Activated T-cell treated with anti-CD3 and anti-CD28 coated beads for 4 hours (primary cell): ENCODE data around the gene JAKMIP2.
"Not testable (repeated sequence)": the region's sequence is repeated elsewhere in the genome, so short reads cannot be mapped to it uniquely, and the experiment has no call there.

Source experiments
- DNase-seq: peaks from one replicate; pipeline ENCODE4 v3.0.0-alpha.2; 2020

The JAKMIP2 gene

DNA sequence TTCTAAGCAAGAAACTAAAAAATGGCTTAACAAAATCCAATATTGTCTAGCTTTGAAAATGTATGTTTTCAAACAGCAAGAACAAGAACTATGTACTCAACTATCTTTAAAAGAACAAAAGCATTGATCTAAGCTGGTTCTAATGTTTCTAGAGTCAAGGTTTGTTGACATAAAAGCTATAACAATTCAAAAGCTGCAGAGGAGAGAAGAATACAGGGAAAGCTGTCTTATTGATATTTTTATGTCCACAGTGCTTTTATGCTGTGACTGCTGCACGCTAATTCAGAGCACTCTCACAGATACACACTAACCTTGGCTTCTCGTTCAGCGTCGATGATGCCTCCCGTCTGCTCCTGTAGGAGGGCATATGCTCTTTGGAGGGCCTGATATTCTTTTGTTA lies 143.2 kb downstream of the JAKMIP2 start:
- DNase-seq = no peak

DNA sequence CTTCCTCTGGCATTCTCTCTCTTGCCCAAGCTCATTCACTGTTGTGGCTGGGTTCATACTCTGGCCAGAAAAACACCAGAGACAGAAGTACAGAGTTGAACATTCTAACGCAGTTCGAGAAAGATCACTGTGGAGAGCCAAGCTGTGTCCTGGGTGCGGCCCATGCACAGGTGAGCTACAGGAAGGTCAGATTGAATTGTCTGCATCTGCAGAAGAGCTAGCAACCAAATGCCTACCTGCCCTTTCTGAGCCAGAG lies 145.9 kb downstream of the JAKMIP2 start:
- DNase-seq = no peak

DNA sequence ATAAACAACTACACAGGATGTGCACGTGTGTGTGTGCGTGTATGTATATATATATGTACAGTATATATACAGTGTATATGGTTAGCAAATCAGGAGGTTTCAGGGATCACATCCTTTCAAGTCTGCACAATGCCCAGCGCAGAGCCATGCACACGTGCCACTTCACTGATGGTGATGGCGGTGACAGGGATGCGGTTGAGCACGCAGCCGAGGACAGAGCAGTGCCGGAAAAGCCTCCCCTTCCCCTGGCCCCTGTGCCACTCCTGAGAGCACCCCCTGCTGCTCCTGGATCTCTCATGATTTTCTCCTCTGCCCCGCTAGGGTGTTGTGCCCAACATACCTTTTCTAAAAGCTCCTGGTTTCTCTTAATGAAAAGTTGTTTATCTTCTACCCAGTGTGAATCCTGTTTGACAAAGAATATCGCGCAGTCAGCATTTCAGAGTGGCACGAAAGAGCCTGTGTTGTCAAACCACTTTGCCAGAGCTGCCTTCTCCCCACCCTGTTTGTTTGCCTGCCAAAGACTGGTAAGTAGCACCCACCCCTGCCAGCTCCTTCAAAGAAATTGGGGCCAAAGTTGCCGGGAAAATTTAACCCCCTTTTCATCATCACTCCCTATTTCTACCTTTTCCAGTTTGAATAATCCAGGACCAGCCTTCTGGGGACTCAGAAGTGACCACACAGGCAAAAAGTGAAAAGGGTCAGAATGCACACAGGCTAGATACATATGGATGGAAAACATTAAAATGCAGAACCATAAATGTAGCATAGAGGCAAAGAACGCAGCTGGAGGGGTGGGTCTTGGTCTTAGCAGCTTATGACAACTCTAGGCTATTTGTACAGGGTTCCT lies 146.4 kb downstream of the JAKMIP2 start:
- DNase-seq = no peak

DNA sequence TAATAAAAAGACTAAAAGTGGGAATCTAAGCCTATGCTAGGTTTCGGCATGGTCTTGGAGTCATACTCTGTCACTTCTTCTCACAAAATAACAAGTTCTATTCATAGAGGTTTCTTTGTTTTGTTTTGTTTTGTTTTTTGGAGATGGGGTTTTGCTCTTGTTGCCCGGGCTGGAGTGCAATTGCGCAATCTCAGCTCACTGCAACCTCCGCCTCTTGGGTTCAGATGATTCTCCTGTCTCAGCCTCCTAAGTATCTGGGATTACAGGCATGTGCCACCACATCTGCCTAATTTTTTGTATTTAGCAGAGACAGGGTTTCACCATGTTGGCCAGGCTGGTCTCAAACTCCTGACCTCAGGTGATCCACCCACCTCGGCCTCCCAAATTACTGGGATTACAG lies 147.1 kb downstream of the JAKMIP2 start:
- not testable (repeated sequence) for DNase-seq

DNA sequence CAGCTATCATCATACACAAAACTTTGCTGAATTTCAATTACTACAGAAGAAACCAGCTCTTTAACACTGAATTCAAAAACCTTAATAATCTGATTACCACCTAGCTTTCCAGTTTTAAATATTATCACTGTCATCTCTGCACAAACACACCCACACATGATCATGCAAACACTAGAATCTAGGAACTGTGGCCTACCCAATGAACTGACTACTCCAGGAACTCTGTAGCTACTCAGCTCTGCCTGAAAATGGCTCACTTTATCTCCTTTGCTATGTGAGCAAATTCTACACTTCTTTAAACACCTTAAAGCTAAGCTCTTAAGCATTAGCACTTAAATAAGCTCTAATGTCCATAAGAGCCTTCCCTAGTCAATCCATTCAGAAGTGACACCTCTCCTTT lies 149.4 kb downstream of the JAKMIP2 start:
- DNase-seq = no peak

DNA sequence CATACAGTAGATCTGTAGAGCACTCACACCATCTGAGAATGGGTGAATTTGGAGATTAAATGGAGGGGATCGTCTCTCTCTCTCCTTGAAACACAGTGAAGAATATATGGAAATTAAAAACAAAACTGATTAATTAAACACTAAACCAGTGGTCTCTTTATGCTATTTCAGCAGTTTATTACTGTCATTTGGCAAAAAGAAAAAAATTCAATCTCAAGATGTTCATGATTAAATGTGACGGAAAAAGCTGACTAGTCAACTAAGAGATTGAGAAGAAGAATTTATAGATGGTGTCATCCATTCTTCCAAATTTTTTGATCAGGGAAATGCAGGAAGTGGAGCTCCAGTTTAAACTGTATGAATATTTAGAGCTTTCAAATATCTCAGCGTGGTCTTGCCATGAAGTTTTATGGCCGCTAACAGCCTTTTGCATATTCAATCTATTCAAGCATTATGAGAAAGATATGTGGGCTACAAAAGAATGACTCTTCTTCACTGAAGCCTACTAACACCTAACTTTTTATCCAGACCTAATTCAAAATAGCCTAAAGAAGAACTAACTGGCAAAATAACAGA lies 151.0 kb downstream of the JAKMIP2 start:
- no peak for DNase-seq

DNA sequence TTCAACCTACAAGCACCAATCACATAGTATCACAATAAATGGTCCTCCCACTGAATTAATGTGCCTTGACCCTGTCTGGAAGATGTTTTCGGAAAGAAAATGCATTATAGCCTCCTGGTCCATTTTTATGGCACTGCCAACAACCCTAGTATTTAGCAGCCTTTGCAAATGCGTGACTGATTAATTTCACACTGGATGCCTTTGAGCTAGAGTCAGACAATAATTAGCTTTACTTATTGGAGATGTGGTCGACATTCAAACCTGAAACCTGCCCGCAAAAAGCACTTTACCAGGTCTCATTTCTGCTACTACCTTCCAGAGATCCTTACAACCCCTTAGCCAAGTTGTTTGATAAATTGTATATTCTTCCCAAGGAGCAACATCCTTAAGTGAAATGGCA lies 153.3 kb downstream of the JAKMIP2 start:
- DNase-seq = no peak

DNA sequence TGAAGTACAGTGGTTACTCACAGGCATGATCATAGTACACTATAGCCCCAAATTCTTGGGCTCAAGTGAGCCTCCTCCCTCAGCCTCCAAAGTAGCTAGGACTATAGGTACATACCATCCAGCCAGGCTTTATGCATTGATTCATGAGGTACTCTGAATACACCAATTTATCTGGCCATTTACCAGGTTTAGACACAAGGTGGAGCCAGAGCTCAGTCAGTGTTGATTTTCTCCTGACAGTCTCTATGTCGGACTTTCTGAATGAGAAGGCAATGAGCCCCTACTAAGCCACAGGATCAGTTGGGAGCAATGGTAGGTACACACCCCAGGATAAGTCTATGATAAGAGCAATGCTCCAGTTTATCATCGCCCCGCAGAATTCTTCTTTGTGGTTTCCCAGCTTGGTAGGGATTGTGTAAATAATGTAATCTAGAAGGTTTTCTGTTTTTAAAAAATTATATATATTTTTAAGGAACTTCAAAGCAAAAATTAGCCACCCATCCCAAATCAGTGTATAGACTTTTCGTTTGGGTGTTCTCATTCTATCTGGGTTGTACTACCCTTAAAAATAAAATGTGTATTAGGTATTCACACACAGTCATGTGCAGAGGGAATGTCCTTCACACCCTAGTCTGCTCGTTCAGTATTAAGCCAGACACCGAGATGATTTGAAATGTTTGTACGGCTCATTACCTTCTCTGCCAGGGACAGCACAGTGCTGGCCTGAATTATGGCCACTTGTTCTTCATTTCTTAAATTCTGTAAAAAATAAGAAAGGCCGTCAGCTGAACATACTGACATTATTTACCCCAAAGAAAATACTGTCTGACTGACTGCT lies 154.3 kb downstream of the JAKMIP2 start:
- peak; percentile 32 for DNase-seq

DNA sequence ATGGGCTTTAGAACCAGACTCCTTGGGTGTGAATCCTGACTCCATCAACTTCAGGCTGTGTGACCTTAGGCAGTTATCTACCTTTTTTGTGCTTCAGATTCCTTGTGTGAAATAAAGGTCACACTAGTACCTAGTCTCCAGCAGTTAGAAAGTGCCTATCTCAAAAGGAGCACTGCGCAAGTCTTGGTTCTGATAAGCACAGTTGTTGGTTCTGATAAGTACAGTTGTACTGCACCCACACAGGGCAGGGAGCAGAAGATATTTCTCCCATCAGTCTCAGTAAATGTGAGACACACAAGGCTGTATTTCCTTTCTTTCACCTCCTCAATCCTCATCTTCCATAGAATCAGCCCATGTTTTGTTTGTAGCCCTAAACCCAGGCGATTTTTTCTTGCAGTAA lies 156.1 kb downstream of the JAKMIP2 start:
- DNase-seq = no peak

DNA sequence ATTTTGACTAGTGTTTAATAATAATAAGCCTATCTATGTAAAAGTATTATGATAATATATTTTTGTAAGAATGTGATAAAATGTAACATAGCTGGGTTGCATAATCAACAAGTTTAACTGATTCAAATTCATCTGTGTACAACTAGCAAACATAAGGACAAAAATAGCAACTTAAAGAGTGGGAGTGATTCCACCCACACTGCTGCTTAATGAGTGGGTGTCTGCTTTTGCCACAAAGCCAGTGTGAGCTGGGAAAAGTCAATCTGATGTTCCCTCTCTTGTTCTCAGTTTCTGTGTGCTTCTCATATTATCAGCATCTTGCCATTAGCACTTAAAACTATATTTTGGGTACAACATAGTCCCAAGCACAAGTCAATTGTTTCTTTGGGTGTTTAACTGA lies 161.5 kb downstream of the JAKMIP2 start:
- DNase-seq = no peak

DNA sequence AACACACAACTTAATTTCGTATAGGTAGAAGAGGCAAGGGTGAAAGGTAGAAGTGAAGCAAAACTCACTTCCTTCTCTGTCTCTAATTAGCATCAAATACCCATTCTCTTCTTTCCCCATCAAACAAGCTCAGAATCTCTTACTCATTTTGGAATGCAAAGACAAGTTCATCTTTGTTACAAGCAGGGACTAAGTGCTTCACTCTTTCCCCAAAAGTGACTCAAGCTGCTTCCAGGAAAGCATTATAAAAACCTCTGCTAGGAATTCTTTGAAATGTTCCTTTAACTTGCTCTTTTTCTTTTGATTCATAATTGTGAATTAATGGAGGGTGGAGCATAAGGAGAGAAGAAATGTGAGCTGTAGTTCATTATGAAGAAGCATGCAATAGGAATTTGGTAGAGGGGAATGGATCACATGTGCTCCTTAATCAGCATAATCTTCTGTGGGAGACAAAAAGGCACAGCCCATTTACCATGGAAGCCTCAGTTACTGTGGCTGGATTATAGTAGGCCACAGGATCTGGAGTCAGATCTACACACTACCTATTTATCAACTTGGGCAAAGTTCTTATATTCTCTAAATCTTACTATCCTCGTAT lies 163.1 kb downstream of the JAKMIP2 start:
- DNase-seq = no peak

DNA sequence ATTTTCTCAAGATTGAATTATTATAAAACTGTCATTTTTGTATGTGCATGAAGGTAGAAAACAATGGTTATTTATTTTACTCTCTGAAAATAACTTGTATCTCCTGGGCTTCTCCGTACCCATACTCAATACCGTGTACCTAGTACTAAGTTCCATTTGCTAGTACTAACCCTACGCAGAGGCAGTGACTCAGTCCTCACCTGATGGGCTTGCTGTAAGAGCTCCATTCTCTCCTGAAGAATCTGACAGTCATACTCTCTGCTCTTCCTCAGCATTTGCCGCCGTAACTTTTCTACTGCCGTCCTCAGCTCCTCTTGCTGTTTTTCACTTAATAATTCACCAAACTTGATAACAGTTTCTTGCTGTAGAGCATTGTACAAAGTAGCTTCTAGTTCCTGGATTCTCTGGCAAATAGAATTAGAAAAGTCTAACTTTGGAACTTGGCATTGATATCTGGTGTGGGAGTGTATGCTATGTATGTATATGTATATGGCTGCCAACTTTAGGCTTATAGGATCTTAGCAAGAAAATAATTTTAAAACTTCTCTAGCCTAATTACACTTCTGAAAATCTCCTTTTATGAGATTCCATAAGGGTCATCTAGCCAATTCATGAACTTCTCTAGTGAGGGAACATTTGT lies 164.7 kb downstream of the JAKMIP2 start:
- DNase-seq = no peak

DNA sequence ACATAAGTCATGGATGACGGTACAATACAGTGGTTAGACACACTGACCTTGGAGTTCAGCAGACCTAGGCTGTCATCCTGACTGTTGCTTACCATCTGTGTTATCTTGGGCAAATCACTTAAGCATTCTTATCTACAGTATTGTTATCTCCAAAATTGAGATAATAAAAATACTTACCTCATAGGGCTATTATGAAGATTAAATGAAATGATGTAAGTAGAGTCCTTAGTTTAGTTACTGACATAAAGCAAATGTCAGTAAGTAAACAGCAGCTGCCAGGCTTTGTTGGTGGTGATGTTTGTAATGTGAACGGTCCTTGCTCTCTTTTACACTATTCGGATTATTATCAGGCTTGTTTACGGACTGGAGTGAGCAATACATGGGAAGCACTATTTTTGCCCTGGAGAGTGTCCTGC lies 165.3 kb downstream of the JAKMIP2 start:
- DNase-seq = no peak

DNA sequence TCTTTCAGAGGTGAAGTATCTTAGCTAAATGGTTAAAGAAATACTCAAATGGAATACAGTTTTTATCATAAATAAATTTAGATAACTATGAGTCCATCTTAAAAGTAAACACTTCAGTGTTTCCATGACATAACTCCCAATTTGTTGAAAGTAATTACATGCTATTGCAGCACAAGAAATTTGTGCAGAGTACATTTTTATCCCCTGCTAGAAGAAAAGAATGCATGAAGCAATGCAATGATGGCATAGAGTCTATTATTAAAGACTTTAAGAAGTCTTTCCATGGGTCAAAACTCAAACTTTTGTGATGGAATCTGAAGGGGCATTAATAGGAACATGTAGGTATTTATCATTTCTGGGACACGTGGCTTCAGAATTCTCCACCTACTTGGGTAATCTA lies 166.1 kb downstream of the JAKMIP2 start:
- no peak for DNase-seq

DNA sequence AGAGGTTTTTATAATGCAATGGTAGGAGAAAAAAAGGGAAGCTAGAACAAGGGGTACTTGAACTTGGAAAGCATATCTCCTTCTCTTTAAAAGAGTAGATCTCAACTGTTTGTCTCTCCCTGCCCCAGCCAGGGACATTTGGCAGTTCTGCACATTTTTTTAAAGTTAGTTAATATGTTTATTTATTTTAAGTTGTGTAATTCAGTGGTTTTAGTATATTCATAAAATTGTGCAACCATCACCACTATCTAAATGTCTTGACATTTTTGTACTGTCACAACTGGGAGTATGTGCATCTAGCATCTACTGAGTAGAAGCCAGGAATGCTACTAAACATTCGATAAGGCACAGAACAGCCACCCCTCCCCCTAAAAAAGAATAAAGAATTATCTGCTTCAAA lies 169.2 kb downstream of the JAKMIP2 start:
- DNase-seq = no peak

DNA sequence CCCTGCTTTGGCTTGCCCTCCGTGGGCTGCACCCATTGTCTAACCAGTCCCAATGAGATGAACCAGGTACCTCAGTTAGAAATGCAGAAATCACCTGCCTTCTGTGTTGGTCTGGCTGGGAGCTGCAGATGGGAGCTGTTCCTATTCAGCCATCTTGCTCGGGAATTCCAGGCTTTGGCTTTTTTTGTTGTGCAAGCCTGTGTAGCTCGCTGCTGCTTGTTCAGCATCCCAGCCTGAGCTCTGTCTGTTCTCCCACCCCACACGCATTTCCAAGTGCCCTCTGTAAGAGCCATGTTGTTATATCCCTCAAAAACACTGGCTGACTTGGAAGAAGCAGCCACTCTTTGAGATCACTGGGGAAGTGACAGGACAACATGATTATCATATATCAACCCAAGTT lies 171.0 kb downstream of the JAKMIP2 start:
- DNase-seq = no peak

DNA sequence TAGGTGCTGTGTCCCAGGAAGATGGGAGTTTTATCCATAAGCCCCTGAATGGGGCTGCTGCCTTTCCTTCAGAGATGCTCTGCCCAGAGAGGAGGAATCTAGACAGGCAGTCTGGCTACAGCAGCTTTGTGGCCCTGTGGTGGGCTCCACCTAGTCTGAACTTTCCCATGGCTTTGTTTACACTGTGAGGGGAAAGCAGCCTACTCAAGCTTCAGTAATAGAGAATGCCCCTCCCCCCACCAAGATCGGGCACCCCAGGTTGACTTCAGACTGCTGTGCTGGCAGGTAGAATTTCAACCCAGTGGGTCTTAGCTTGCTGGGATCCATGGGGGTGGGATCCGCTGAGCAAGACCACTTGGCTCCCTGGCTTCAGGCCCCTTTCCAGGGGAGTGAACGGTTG lies 171.7 kb downstream of the JAKMIP2 start:
- no peak for DNase-seq

DNA sequence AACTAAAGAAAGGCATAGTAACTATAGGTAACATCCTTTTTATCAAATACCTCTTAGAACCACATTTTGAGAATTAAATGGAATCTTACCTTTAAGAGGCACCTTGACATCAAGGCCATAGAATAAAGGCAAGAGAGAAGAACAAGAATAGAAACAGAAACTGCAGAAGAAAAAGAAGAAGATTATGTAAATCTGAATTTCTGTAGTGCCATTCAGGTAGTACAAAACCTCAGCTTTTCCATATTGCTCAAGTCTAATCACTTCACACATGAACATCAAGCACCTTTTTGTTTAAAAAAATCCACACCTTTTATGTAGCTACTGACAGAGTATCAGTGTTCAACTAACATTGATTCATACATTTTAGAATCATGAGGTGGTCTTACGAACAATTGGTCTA lies 180.9 kb downstream of the JAKMIP2 start:
- DNase-seq = no peak

DNA sequence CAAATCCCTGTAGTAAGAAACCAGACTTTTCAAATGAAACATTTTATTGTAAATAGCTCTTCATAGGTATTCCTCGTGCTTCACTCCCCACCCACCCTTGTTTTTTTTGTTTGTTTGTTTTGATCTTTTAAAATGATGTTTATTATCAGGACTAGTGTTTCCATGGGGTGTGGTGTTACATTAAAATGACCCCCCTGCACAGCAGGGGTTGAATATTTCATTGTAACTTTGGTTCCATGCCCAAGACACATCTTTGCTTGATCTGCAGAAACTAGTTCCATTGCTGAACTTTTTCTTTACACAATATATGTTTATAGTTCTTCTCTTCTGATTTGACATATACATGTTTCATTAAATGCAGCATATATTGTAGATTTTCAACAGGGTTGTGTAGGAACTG lies 191.4 kb downstream of the JAKMIP2 start:
- DNase-seq = no peak

DNA sequence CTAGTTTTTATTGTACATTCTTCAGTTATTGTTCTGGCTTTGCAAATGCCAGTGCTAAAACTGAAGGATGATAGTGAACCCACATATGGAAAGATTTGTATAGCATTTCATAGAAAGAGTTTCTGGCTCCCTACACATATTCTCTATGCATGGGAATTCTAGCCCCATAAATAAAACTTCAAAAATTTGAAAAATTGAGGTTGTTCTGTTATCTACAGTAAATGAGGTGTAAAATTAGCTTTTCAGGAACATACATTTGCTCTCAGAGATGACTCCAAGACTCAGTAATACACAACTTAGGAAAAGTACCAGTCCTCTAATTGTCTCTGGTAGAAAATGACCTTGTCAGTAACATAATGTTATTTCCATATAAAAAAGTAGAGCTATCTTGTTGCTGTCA lies 192.4 kb downstream of the JAKMIP2 start:
- no peak for DNase-seq

DNA sequence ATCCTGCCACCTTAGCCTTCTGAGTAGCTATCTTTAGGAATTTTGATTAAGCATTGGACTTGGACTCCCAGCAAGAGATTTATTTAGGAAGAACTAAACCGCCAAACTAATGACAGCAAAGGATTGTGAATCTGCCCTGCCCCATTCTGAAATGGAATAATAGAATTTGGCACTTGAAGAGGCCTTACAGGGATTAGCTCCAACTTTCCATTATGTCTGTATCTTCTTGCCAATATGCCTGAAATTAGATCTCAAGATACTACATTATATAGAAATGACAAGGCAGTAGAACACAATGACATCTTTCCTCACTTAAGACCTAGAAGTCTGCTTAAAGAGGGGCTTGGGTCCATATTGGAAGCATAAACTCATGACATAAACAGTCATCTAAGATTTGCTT lies 195.7 kb downstream of the JAKMIP2 start:
- no peak for DNase-seq

DNA sequence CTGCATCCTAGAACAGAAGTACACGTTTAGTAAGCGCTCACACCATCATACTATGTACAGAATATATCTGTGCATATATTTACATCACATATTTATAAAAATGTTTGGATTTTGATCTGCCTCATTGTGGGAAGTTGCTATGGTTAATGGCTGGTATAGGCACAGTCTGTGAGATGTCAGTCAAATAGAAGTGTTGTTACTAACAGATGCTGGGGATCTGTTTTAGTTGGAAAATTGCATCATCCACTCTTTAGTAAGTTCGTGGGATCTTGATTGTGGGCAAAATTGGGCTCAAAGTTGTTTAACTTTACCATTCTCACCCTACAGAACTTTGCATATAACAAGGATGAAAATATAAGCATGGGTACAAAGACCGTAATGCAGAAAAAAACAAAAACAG lies 196.3 kb downstream of the JAKMIP2 start:
- no peak for DNase-seq

DNA sequence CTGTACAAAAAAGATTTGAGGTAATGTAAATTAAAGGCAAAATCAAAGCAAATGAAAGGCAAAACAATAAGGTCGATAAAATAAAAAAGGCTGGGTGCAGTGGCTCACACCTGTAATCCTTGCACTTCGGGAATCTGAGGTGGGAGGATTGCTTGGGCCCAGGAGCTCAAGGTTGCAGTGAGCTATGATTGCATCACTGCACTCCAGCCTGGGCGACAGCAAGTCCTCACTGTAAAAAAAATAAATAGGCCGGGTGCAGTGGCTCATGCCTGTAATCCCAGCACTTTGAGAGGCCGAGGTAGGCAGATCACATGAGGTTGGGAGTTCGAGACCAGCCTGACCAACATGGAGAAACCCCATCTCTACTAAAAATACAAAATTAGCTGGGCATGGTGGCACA lies 200.3 kb downstream of the JAKMIP2 start:
- DNase-seq = not testable (repeated sequence)
